ENCODE data around the gene MRC1.

Gene MRC1

DNA sequence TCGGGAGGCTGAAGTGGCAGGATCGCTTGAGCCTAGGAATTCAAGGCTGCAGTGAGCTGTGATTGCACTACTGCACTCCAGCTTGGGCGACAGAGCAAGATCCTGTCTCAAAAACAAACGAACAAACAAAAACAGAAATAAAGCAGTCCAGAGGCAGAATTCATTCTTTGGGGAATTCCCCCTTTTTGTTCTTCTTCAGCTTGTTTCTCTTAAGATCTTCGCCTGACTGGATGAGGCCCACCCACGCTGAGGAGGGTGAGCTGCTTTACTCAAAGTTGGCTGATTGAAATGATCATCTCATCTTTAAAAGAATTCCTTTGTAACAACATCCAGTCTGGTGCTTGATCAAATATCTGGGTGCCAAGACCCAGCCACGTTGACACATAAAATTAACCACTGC lies 10.7 kb downstream of the MRC1 start:
- Histone ChIP-seq H3K27me3 (replicated peaks; ENCODE audit: control insufficient read depth, insufficient read depth, low read length) (no peaks in the 10 kb centered on the region), H3K4me1 (ENCODE audit: control insufficient read depth, insufficient read depth, low read length) (no peaks in the 10 kb centered on the region), H3K4me3 (ENCODE audit: low read length) (no peak overlapping the region), H3K9ac (ENCODE audit: low read length) (no peak overlapping the region), H3K9me3 (ENCODE audit: control insufficient read depth, low read length) (no peaks in the 10 kb centered on the region), H3K36me3 (ENCODE audit: control insufficient read depth, insufficient read depth, low read length, severe bottlenecking) (no peaks in the 10 kb centered on the region)
- no peak for DNase-seq (ENCODE audit: low read depth)

DNA sequence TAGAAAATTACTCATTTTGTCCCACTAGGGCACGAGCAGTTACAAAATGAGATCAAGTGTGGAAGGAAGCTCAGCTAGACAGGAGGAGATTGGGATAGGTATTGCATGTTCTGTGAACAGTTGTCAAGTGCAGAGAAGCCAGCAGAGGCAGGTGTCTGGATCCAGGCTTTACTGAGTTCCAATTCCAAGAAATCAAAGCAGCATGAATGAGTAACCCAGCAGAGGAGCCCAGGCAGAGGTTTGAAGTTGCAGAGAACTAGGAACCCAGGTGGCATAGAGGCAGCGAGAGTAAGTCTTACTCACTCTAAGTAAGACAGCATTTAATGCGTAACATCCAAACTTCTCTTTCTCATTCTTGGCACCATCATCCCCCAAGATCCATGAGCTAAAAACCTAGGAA lies 11.8 kb downstream of the MRC1 start:
- no peak overlapping the region for H3K9ac ChIP-seq (ENCODE audit: low read length)
- no peaks in the 10 kb centered on the region for H3K9me3 ChIP-seq (ENCODE audit: control insufficient read depth, low read length)
- H3K27me3 ChIP-seq (replicated peaks; ENCODE audit: control insufficient read depth, insufficient read depth, low read length), result no peaks in the 10 kb centered on the region
- H3K4me1 ChIP-seq (ENCODE audit: control insufficient read depth, insufficient read depth, low read length), result no peaks in the 10 kb centered on the region
- no peak overlapping the region for H3K4me3 ChIP-seq (ENCODE audit: low read length)
- H3K36me3 ChIP-seq (ENCODE audit: control insufficient read depth, insufficient read depth, low read length, severe bottlenecking), result no peaks in the 10 kb centered on the region
- DNase-seq (ENCODE audit: low read depth), result no peak

DNA sequence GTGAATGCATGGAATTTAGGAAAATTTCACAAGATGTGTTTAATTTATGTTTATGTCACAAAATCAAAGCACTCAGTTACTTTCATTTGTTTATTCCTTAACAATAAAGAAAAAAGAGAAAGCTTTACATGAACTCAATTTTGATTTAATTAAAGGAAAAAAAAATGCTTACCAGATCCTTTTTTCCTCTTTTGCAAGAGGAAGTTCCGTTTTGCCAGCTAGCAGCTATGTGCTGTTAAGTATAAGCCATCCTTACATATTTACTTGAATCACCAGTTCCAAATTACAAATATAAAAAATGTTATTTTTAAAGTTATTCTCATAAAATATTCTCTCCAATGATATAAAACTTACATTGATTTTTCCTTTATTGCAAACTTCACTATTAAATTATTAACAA lies 12.7 kb downstream of the MRC1 start:
- H3K36me3 ChIP-seq (ENCODE audit: control insufficient read depth, insufficient read depth, low read length, severe bottlenecking), result no peaks in the 10 kb centered on the region
- DNase-seq (ENCODE audit: low read depth), result no peak
- H3K27me3 ChIP-seq (replicated peaks; ENCODE audit: control insufficient read depth, insufficient read depth, low read length), result no peaks in the 10 kb centered on the region
- no peaks in the 10 kb centered on the region for H3K9me3 ChIP-seq (ENCODE audit: control insufficient read depth, low read length)
- H3K4me1 ChIP-seq (ENCODE audit: control insufficient read depth, insufficient read depth, low read length), result no peaks in the 10 kb centered on the region
- H3K9ac ChIP-seq (ENCODE audit: low read length), result no peak overlapping the region
- no peak overlapping the region for H3K4me3 ChIP-seq (ENCODE audit: low read length)

DNA sequence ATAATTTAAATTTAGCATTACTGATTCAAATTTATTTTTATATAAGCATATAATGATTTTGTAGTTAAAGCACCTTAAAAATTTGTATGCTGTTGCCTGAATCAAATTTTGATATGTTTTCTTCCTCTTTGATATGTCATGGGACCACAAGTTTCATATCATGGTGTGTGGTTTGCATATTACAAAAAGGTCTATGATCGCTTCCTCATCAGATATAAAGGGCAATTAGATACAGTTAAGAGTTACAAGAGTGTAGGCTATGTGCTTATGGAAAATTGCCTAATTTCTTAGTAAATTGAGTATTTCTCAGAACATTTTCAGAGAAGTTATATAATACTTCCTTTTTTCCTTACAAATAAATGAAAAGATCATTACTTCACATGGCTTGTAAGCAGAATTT lies 22.2 kb downstream of the MRC1 start:
- no peaks in the 10 kb centered on the region for H3K9me3 ChIP-seq (ENCODE audit: control insufficient read depth, low read length)
- no peak overlapping the region for H3K9ac ChIP-seq (ENCODE audit: low read length)
- H3K36me3 ChIP-seq (ENCODE audit: control insufficient read depth, insufficient read depth, low read length, severe bottlenecking), result no peaks in the 10 kb centered on the region
- peaks cover 9% of the 10 kb centered on the region for H3K27me3 ChIP-seq (replicated peaks; ENCODE audit: control insufficient read depth, insufficient read depth, low read length)
- no peak overlapping the region for H3K4me3 ChIP-seq (ENCODE audit: low read length)
- no peak for DNase-seq (ENCODE audit: low read depth)
- H3K4me1 ChIP-seq (ENCODE audit: control insufficient read depth, insufficient read depth, low read length), result peaks cover 11% of the 10 kb centered on the region

DNA sequence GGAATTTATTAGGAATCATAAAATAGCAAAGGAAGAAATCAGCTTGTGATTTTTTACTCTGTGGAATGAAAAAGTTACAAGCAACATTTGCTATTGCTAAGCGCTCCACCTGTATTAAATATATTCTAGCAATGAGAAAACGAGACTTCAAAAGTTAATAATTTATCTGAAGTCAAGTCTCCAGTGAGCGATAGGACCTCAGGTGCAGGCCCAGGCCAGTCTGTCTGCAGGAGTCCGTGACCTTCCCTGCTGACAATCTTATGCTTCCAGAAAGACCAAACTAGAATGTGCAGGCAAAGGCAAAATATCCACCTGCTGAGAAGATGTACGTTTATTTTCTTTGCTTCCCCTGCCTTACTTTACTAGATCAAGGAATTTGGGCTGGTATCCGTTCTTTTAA lies 22.7 kb downstream of the MRC1 start:
- H3K36me3 ChIP-seq (ENCODE audit: control insufficient read depth, insufficient read depth, low read length, severe bottlenecking), result no peaks in the 10 kb centered on the region
- peaks cover 9% of the 10 kb centered on the region for H3K27me3 ChIP-seq (replicated peaks; ENCODE audit: control insufficient read depth, insufficient read depth, low read length)
- peaks cover 12% of the 10 kb centered on the region for H3K4me1 ChIP-seq (ENCODE audit: control insufficient read depth, insufficient read depth, low read length)
- H3K9me3 ChIP-seq (ENCODE audit: control insufficient read depth, low read length), result no peaks in the 10 kb centered on the region
- no peak overlapping the region for H3K4me3 ChIP-seq (ENCODE audit: low read length)
- H3K9ac ChIP-seq (ENCODE audit: low read length), result no peak overlapping the region
- no peak for DNase-seq (ENCODE audit: low read depth)

DNA sequence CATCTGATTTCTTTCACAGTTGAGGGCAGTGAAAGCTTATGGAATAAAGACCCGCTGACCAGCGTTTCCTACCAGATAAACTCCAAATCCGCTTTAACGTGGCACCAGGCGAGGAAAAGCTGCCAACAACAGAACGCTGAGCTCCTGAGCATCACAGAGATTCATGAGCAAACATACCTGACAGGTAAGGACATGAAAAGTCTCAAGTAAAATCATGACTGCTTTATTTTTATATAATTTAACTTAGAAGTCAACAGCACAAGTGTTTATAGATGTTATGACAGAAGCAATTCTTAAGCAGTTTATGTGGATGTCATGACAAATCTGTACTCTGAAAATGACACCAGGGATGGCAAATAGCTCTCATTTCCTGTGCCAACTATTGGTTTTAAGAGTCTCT lies 24.5 kb downstream of the MRC1 start:
- Histone ChIP-seq H3K4me3 (ENCODE audit: low read length) (no peak overlapping the region), H3K36me3 (ENCODE audit: control insufficient read depth, insufficient read depth, low read length, severe bottlenecking) (no peaks in the 10 kb centered on the region), H3K9me3 (ENCODE audit: control insufficient read depth, low read length) (no peaks in the 10 kb centered on the region), H3K9ac (ENCODE audit: low read length) (no peak overlapping the region), H3K4me1 (ENCODE audit: control insufficient read depth, insufficient read depth, low read length) (peaks cover 12% of the 10 kb centered on the region), H3K27me3 (replicated peaks; ENCODE audit: control insufficient read depth, insufficient read depth, low read length) (peaks cover 4% of the 10 kb centered on the region)
- DNase-seq (ENCODE audit: low read depth), result no peak

DNA sequence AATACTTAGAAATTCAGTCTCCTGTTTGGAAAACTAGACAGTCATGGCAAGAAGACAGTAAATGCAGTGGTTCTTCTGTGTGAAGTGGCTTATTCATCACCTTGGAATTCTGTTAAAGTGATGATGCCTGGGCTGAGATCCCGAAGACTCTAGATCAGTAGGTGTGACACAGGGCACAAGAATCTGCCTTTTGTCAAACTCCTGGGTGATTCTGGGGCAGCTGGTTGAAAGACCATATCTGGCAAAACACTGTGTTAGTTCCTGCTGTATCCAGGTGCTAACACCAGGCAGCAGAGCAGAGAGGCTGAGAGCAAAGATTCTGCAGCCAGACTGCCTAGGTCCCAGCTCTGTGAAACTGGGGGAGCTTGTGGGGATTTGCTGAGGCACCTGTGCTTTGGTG lies 26.5 kb downstream of the MRC1 start:
- H3K9me3 ChIP-seq (ENCODE audit: control insufficient read depth, low read length), result no peaks in the 10 kb centered on the region
- H3K36me3 ChIP-seq (ENCODE audit: control insufficient read depth, insufficient read depth, low read length, severe bottlenecking), result no peaks in the 10 kb centered on the region
- H3K27me3 ChIP-seq (replicated peaks; ENCODE audit: control insufficient read depth, insufficient read depth, low read length), result no peaks in the 10 kb centered on the region
- peaks cover 12% of the 10 kb centered on the region for H3K4me1 ChIP-seq (ENCODE audit: control insufficient read depth, insufficient read depth, low read length)
- no peak overlapping the region for H3K9ac ChIP-seq (ENCODE audit: low read length)
- DNase-seq (ENCODE audit: low read depth), result peak; percentile 55
- no peak overlapping the region for H3K4me3 ChIP-seq (ENCODE audit: low read length)

DNA sequence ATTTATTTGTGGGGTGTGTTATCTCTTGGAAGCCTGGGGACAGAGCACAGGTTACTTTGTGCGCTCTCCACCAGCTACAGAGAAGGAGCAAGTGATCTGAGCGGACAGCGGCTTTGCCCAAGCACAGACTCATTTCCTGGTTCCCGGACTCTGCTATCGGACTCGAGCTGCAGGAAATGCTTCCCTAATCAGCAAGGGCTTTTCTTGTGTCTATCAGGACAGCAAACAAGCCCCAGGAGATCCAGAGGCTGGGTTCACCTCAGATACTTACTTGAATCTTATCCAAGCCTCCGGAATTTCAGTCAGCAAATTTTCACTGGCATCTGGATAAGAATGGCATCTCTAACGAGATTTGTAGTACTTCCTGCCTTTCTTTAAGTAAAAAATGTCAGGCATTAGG lies 27.8 kb downstream of the MRC1 start:
- H3K36me3 ChIP-seq (ENCODE audit: control insufficient read depth, insufficient read depth, low read length, severe bottlenecking), result no peaks in the 10 kb centered on the region
- no peaks in the 10 kb centered on the region for H3K9me3 ChIP-seq (ENCODE audit: control insufficient read depth, low read length)
- peaks cover 14% of the 10 kb centered on the region for H3K4me1 ChIP-seq (ENCODE audit: control insufficient read depth, insufficient read depth, low read length)
- no peaks in the 10 kb centered on the region for H3K27me3 ChIP-seq (replicated peaks; ENCODE audit: control insufficient read depth, insufficient read depth, low read length)
- H3K4me3 ChIP-seq (ENCODE audit: low read length), result peak overlapping the region; percentile 75
- H3K9ac ChIP-seq (ENCODE audit: low read length), result peak overlapping the region; percentile 46
- DNase-seq (ENCODE audit: low read depth), result peak; percentile 62

DNA sequence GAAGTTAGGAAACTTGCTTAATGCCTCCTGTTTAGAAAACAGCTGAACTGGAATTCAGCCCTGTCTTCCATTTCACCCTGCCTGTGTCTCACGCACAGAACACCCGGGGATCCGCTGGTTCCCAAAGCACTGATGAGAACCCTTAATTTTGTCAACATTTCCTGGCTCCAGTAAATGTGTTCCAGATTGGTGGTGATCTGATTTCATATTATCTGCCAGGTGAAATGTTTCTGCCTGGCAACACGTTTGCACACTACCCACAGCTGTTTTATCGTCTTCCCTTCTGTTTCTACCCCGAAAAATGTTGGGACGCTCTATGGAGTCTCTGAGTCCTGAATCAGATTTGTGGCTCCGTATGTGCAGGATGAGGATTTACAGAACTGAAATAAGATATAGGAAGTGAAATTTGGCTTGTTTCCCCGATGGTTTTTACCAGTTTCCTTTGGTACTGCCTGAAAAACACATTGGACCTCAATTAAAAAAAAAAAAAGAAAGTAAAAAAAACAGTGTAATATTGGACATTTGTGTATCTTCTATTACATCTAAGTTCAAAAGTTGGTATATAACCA lies 29.0 kb downstream of the MRC1 start:
- DNase-seq (ENCODE audit: low read depth), result no peak
- Histone ChIP-seq H3K4me3 (ENCODE audit: low read length) (peak overlapping the region; percentile 28), H3K27me3 (replicated peaks; ENCODE audit: control insufficient read depth, insufficient read depth, low read length) (no peaks in the 10 kb centered on the region), H3K4me1 (ENCODE audit: control insufficient read depth, insufficient read depth, low read length) (peaks cover 14% of the 10 kb centered on the region), H3K36me3 (ENCODE audit: control insufficient read depth, insufficient read depth, low read length, severe bottlenecking) (no peaks in the 10 kb centered on the region), H3K9me3 (ENCODE audit: control insufficient read depth, low read length) (no peaks in the 10 kb centered on the region), H3K9ac (ENCODE audit: low read length) (no peak overlapping the region)

DNA sequence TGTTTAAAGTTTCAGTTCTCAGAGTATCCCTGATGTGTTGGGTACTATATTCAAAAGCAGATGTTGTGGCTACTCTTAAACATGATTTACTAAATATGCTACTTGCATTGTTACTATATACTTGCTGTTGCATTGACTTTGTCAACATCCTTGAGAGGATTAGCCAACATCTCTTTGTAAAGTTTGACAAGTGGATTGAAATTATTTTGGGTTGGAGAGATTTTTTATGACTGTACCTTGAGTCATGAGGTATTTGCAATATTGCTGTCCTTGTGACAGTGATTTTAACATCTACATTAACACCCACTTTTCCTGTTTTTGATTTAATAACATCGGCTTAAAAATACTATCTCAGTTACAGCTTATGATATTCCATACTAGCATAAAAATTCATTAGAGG lies 31.9 kb downstream of the MRC1 start:
- Histone ChIP-seq H3K9ac (ENCODE audit: low read length) (no peak overlapping the region), H3K4me3 (ENCODE audit: low read length) (no peak overlapping the region), H3K27me3 (replicated peaks; ENCODE audit: control insufficient read depth, insufficient read depth, low read length) (no peaks in the 10 kb centered on the region), H3K36me3 (ENCODE audit: control insufficient read depth, insufficient read depth, low read length, severe bottlenecking) (no peaks in the 10 kb centered on the region), H3K9me3 (ENCODE audit: control insufficient read depth, low read length) (no peaks in the 10 kb centered on the region), H3K4me1 (ENCODE audit: control insufficient read depth, insufficient read depth, low read length) (peaks cover 6% of the 10 kb centered on the region)
- DNase-seq (ENCODE audit: low read depth), result no peak

DNA sequence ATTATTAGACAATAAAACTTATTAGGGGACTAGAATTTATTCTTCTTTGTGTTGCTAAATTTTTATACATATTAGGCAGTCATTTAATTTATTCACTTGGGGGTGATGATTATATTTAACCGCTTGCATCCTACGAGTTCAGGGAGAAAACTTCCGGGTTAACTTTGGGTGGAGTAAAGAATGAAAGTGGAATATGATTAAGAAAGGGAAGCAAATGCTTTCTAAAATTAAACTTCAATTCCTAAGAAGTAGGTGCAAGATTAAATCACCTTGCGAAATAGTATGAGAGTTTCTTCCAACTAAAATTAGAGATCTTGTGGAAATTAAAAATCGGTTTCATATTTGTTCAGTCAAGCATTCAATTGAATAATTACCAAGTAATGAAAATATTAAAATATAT lies 33.5 kb downstream of the MRC1 start:
- Histone ChIP-seq H3K27me3 (replicated peaks; ENCODE audit: control insufficient read depth, insufficient read depth, low read length) (no peaks in the 10 kb centered on the region), H3K4me3 (ENCODE audit: low read length) (no peak overlapping the region), H3K4me1 (ENCODE audit: control insufficient read depth, insufficient read depth, low read length) (peaks cover 8% of the 10 kb centered on the region), H3K9ac (ENCODE audit: low read length) (no peak overlapping the region), H3K36me3 (ENCODE audit: control insufficient read depth, insufficient read depth, low read length, severe bottlenecking) (no peaks in the 10 kb centered on the region), H3K9me3 (ENCODE audit: control insufficient read depth, low read length) (no peaks in the 10 kb centered on the region)
- no peak for DNase-seq (ENCODE audit: low read depth)

DNA sequence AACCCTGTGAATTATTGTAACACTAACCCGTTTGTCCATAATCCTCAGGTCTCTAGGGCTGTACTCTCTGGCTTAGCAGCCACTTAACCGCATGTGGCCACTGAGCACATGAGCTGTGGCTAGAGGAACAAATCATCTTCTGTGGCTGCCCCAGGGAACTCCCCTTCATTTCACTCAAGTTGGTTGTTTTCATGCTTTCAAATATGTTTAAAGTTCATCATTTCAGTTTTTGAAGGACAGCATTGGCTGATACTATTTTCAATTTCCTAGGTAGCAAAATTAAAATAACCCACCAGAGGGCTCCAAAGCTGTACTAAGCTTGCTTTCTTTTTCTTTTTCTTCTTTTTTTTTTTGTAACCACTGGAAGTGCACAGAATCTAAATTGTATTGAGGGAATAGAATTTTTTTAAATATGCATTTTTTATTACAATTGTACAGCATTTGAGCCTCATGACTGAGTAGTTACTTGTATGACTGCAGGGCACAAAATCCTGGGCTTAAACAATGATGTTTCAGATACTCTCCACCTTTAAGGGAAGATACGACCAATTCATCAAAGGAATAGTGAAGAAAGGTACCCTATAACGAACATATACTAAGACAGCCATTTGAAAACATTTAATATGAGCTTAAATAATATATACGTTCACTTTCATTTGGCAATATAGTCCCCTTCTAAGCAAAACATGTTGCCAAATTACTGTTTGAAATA lies 38.6 kb downstream of the MRC1 start:
- H3K36me3 ChIP-seq (ENCODE audit: control insufficient read depth, insufficient read depth, low read length, severe bottlenecking), result no peaks in the 10 kb centered on the region
- no peaks in the 10 kb centered on the region for H3K9me3 ChIP-seq (ENCODE audit: control insufficient read depth, low read length)
- DNase-seq (ENCODE audit: low read depth), result peak; percentile 78
- H3K9ac ChIP-seq (ENCODE audit: low read length), result peak overlapping the region; percentile 34
- H3K27me3 ChIP-seq (replicated peaks; ENCODE audit: control insufficient read depth, insufficient read depth, low read length), result no peaks in the 10 kb centered on the region
- H3K4me3 ChIP-seq (ENCODE audit: low read length), result no peak overlapping the region
- H3K4me1 ChIP-seq (ENCODE audit: control insufficient read depth, insufficient read depth, low read length), result peaks cover 12% of the 10 kb centered on the region
